CD4-positive, alpha-beta T cell (primary cell): ENCODE data around the gene KLHL3. TPM values are rescaled to one million over a fixed set of nuclear protein-coding genes. Genes with fewer than 3 reads are reported as not detected.

Source experiments
- ATAC-seq: fragments of 200-7000 bp; cut with Tn5 transposase; one replicate; pipeline ENCODE4 v1.10.0; 2022; ENCODE audit warnings: mild to moderate bottlenecking; ENCODE audit not compliant: poor library complexity
- CTCF ChIA-PET: fragments of 350-600 bp; sonication (Branson Sonifier 250); formaldehyde crosslinking; loops from one replicate; lab custom pipeline; 2021; ENCODE audit warnings: antibody characterized with exemption, inconsistent platforms; lab: Charles Lee
- POLR2A ChIA-PET: fragments of 350-600 bp; sonication (Branson Sonifier 250); formaldehyde crosslinking; loops from one replicate; lab custom pipeline; 2021; ENCODE audit warnings: antibody characterized with exemption, inconsistent platforms; lab: Charles Lee
- DNase-seq, 14 experiments: peaks; one replicate each; pipeline ENCODE4 v3.0.0-alpha.2; 2013 to 2020; ENCODE audit warnings: mixed read lengths in 2 of 14
- H3K27ac ChIP-seq, 2 donors: one replicate each; pipeline versions ENCODE4 v1.5.1 to v1.7.0; 2013; ENCODE audit warnings: low read length in 2 of 2, low read depth in 1 of 2, mild to moderate bottlenecking in 1 of 2
- H3K27me3 ChIP-seq, 2 experiments: 1 replicate in 1 of 2; 2 replicates in 1 of 2; pipeline versions ENCODE4 v1.6.1 to v1.7.0; 2013; ENCODE audit warnings: low read length in 2 of 2, control low read depth in 1 of 2, mild to moderate bottlenecking in 1 of 2, moderate library complexity in 1 of 2; ENCODE audit not compliant: insufficient read depth in 2 of 2, control insufficient read depth in 1 of 2
- H3K36me3 ChIP-seq: one replicate; pipeline ENCODE4 v1.6.1; 2013; ENCODE audit warnings: low read length, control low read depth; ENCODE audit not compliant: insufficient read depth
- H3K4me1 ChIP-seq: one replicate; pipeline ENCODE4 v1.6.1; 2013; ENCODE audit warnings: low read length, control low read depth; ENCODE audit not compliant: insufficient read depth
- H3K4me3 ChIP-seq: one replicate; pipeline ENCODE4 v1.5.1; 2013; ENCODE audit warnings: mild to moderate bottlenecking, low read length, moderate library complexity
- H3K9me3 ChIP-seq, 2 experiments: 1 replicate in 1 of 2; 2 replicates in 1 of 2; pipeline versions ENCODE4 v1.6.1 to v1.7.0; 2013; ENCODE audit warnings: low read length in 2 of 2, mild to moderate bottlenecking in 2 of 2, control low read depth in 1 of 2, moderate library complexity in 1 of 2; ENCODE audit not compliant: control insufficient read depth in 1 of 2, insufficient read depth in 1 of 2
- H3K27ac Mint-ChIP-seq: one replicate; pipeline ENCODE4 v1.8.0; 2020; ENCODE audit warnings: mixed read lengths
- H3K27me3 Mint-ChIP-seq: one replicate; pipeline ENCODE4 v1.8.0; 2021; ENCODE audit warnings: mixed read lengths
- H3K36me3 Mint-ChIP-seq: one replicate; pipeline ENCODE4 v1.8.0; 2021; ENCODE audit warnings: low read depth, mixed read lengths
- H3K4me1 Mint-ChIP-seq: one replicate; pipeline ENCODE4 v1.8.0; 2021; ENCODE audit warnings: low read depth, mixed read lengths
- H3K4me3 Mint-ChIP-seq: one replicate; pipeline ENCODE4 v1.8.0; 2020; ENCODE audit warnings: mild to moderate bottlenecking, mixed read lengths
- H3K9me3 Mint-ChIP-seq: one replicate; pipeline ENCODE4 v1.8.0; 2020; ENCODE audit warnings: mixed read lengths
- CTCF ChIP-seq: fragments of 200-600 bp; IDR thresholded peaks from one replicate; pipeline ENCODE4 v1.8.0; 2022; ENCODE audit warnings: antibody characterized with exemption, mild to moderate bottlenecking
- intact Hi-C, 2 experiments: fragments of 100-400 bp; cut with DNase I in 1 of 2; cut with micrococcal nuclease in 1 of 2; formaldehyde crosslinking; loops; one replicate each; pipeline versions ENCODE4 v1.15.1 to v1.9.0; 2023 to 2025; cut with DNase I, micrococcal nuclease
- total RNA-seq, 174 experiments: library from RNA in 2 of 174; stranded (reverse) in 2 of 174; gene quantifications; one replicate each; pipeline ENCODE4 v1.2.3 and lab custom pipeline; 2021 to 2026

Gene KLHL3
- total RNA-seq, 2 experiments from 2014 or later: 22.0 to 25.9 TPM

DNA sequence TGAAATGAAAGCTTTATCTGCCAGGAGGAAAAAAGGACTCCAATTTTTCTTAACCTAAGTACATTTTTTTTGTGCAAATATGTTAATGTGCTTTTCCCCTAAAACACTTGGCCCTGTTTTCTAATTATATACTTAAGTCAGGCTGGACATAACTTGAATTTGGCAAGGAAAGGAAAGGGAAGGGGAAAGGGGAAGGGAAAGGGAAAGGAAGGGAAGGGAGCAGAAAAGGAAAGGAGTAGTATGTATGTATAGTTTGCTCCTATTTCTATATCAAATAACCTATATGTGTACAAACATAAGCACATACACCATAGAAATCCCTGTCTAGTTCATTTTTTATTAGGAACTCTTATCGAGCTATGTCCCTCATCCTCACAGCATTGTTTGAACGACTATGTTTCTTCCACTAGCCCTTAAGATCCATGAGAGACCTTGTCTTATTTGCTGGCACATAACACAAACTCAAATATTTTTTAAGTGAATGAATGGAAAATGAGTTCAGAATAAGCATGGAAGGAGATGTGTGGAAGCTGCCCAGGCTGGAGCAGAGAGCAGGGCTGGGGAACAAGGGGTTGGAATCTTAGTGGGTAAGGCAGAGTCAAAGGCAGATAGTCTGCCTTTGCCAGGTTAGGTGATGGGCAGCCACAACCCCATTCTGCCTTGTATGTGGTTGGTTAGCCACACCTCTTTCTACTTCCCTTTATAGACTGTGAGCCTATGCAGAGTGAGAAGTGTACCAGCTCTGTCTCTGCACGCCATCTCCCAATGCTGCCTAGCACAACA lies 70.0 kb downstream of the KLHL3 start:
- intact Hi-C loops: loop anchor here in 1 of 2 experiments (10.0 kb wide), 1 partner anchor 679 kb away; no protein-coding TSS in a partner anchor
- peaks cover 7% of the 10 kb centered on the region for H3K4me1 ChIP-seq

DNA sequence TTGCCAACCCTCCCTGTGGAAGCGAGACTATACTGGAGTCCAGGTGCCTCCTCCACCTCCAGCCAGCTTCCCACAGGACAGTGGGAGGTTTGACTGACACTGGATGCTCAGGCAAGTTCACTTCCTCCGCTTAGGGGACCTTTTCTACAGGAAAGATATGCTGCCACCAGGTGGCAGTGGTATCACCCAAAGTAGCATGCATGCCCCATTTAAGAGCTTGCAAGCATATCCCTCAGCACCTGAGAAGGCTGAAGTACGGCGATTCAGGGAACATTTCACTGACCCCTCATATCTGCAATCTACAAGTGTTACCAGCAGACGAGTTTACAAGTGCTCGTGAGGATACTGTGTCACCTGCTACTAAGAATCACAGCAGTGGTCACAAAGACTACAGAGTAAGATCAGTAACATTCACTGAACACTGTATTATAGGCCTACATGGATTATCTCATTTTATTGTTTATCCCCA lies 75.5 kb downstream of the KLHL3 start:
- no peaks in the 10 kb centered on the region for H3K27me3 Mint-ChIP-seq
- H3K9me3 ChIP-seq: no peaks in the 10 kb centered on the region
- intact Hi-C loops: loop anchor here (1.0 to 10.0 kb wide), 5 partner anchors 29 to 684 kb away; no protein-coding TSS in a partner anchor
- ATAC-seq (peak; percentile 94), DNase-seq (peak; percentile 60 to 85 (median 67))
- peaks cover 14% of the 10 kb centered on the region for H3K4me1 Mint-ChIP-seq
- TF ChIP-seq CTCF: peak; percentile 89
- H3K9me3 Mint-ChIP-seq: no peaks in the 10 kb centered on the region
- peaks cover 9% of the 10 kb centered on the region for H3K36me3 ChIP-seq
- ChIA-PET POLR2A (interaction anchor here (0.7 to 3.6 kb wide), 10 partner anchors 9 to 94 kb away, joined by 3 to 30 read pairs (median 7); partner anchors contain the start of genes HNRNPA0 and KLHL3), CTCF (interaction anchor here (0.6 to 3.2 kb wide), 21 partner anchors 9 to 692 kb away, joined by 3 to 88 read pairs (median 5); partner anchors contain the start of genes KDM3B and KLHL3)
- H3K4me1 ChIP-seq: peaks cover 6% of the 10 kb centered on the region
- H3K27ac Mint-ChIP-seq: peak overlapping the region; percentile 3
- peaks cover 42% of the 10 kb centered on the region for H3K36me3 Mint-ChIP-seq
- H3K27ac ChIP-seq: no peak overlapping the region
- H3K4me3 ChIP-seq: no peak overlapping the region
- H3K4me3 Mint-ChIP-seq: no peak overlapping the region
- no peaks in the 10 kb centered on the region for H3K27me3 ChIP-seq

More for the DNA sequence above, 70.0 kb downstream of the KLHL3 start:
- H3K4me3 Mint-ChIP-seq: no peak overlapping the region
- H3K27me3 ChIP-seq: no peaks in the 10 kb centered on the region
- TF ChIP-seq CTCF: no peak
- no peaks in the 10 kb centered on the region for H3K9me3 ChIP-seq
- H3K9me3 Mint-ChIP-seq: no peaks in the 10 kb centered on the region
- ChIA-PET CTCF (interaction anchor here (1.4 to 2.0 kb wide), 3 partner anchors 36 to 77 kb away, joined by 3 to 8 read pairs (median 8); no protein-coding TSS in a partner anchor), POLR2A (interaction anchor here (0.7 to 2.4 kb wide), 10 partner anchors 23 to 88 kb away, joined by 3 to 22 read pairs (median 4); partner anchors contain the start of genes HNRNPA0 and KLHL3)
- peaks cover 39% of the 10 kb centered on the region for H3K36me3 Mint-ChIP-seq
- peak overlapping the region; percentile 59 for H3K27ac Mint-ChIP-seq
- ATAC-seq (peak; percentile 100), DNase-seq (peak; percentile 9 to 68 (median 31))
- H3K27me3 Mint-ChIP-seq: no peaks in the 10 kb centered on the region
- H3K36me3 ChIP-seq: no peaks in the 10 kb centered on the region
- no peak overlapping the region for H3K4me3 ChIP-seq
- H3K27ac ChIP-seq: no peak overlapping the region
- H3K4me1 Mint-ChIP-seq: peaks cover 31% of the 10 kb centered on the region

- no peak for TF ChIP-seq CTCF
- peaks cover 6% of the 10 kb centered on the region for H3K4me1 ChIP-seq
- no peaks in the 10 kb centered on the region for H3K9me3 Mint-ChIP-seq
- H3K4me1 Mint-ChIP-seq: peaks cover 9% of the 10 kb centered on the region
- intact Hi-C loops: no loop called here
- no peak overlapping the region for H3K27ac Mint-ChIP-seq
- CTCF ChIA-PET: interaction anchor here (3.0 to 3.2 kb wide), 3 partner anchors 78 to 93 kb away, joined by 26 to 88 read pairs (median 28); partner anchors contain the start of gene KLHL3
- peaks cover 12% of the 10 kb centered on the region for H3K36me3 ChIP-seq
- H3K27me3 ChIP-seq: no peaks in the 10 kb centered on the region
- H3K27me3 Mint-ChIP-seq: no peaks in the 10 kb centered on the region
- no peak overlapping the region for H3K4me3 Mint-ChIP-seq
- H3K4me3 ChIP-seq: no peak overlapping the region
- H3K36me3 Mint-ChIP-seq: peaks cover 53% of the 10 kb centered on the region
- ATAC-seq (no peak), DNase-seq (no peak)
- POLR2A ChIA-PET: interaction anchor here (0.7 to 3.6 kb wide), 5 partner anchors 24 to 95 kb away, joined by 3 to 30 read pairs (median 28); partner anchors contain the start of genes HNRNPA0 and KLHL3
- H3K27ac ChIP-seq: no peak overlapping the region
- no peaks in the 10 kb centered on the region for H3K9me3 ChIP-seq
Measured at GRCh38 chr5:137659209-137659608, 76.7 kb downstream of the KLHL3 start.
